Measurements from ENCODE around the gene TLX1. TPM values are rescaled to one million over a fixed set of nuclear protein-coding genes. Genes with fewer than 3 reads are reported as not detected.

TLX1 gene
- total and polyA plus RNA-seq, 4 donors, result 0.06 to 0.79 (median 0.31) TPM

DNA sequence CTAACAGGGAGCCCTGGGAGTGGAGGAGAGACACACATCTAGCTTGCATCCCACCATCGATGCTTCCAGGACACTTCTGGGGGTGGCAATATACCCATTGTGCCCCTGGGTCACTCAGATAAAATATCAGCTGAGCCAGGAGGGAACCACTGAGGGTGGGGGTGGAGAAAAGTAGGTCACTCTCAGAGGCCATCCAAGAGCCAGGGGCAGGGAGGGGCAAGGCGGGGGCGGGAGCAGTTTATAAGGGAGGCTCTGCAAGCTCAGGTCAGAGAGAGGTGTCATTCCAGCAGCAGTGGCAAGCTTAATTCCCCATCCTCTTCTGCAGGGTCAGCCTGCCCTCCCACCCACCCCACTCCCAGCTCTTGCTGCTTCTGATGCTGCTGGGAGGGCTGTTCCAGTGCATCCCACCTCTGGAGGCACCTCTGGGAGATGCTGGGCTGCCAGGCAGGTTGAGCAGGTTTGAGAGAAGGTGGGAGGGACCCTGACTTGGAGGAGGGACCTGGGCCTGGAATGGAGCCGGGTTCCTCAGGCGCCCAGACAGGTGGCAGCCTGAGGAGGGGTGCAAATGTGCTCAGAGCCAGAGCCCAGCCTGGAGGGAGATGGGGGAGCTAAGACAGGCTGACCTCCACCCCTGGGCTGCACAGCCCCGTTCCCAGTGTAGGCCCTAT is 20.1 kb upstream of the TLX1 start:
- peaks cover 3 to 15% (median 13%) of the 10 kb centered on the region in 4 donors for H3K4me1 ChIP-seq (ENCODE audit: control insufficient read depth in 4 of 4, insufficient read depth in 4 of 4, low read length in 3 of 4)
- H3K4me3 ChIP-seq (ENCODE audit: low read depth in 1 of 3, low read length in 3 of 3), result no peak overlapping the region
- no peaks in the 10 kb centered on the region for H3K9me3 ChIP-seq (ENCODE audit: control insufficient read depth in 4 of 4, low read length in 3 of 4)
- H3K27me3 ChIP-seq (ENCODE audit: control insufficient read depth in 4 of 4, insufficient read depth in 4 of 4, low read length in 3 of 4), result no peaks in the 10 kb centered on the region
- H3K36me3 ChIP-seq (ENCODE audit: control insufficient read depth in 4 of 4, insufficient read depth in 3 of 4, low read depth in 1 of 4, low read length in 3 of 4), result no peaks in the 10 kb centered on the region
- no peak overlapping the region for H3K9ac ChIP-seq (ENCODE audit: low read depth in 1 of 2, low read length in 2 of 2)
- DNase-seq (ENCODE audit: low spot score), result no peak
- no peak overlapping the region for H3K27ac ChIP-seq (ENCODE audit: low read depth in 1 of 2, low read length in 2 of 2)
- WGBS, result 65% methylated on average over 6 of the region's 6 CpGs
- no peak for TF ChIP-seq GABPA (IDR thresholded peaks at IDR 0.05 in 1 of 2, conservative IDR thresholded peaks at IDR 0.05 in 1 of 2)
- no peak for TF ChIP-seq TAF1 (conservative IDR thresholded peaks at IDR 0.05)
- TF ChIP-seq FOXA2 (IDR thresholded peaks at IDR 0.05), result no peak
- TF ChIP-seq ATF3 (IDR thresholded peaks at IDR 0.05), result no peak
- TF ChIP-seq HNF4A (conservative IDR thresholded peaks at IDR 0.05), result no peak
- no peak for TF ChIP-seq MAX (IDR thresholded peaks at IDR 0.05)
- TF ChIP-seq SP1 (IDR thresholded peaks at IDR 0.05), result no peak
- TF ChIP-seq RAD21 (IDR thresholded peaks at IDR 0.05), result no peak
- TF ChIP-seq, protein P1, sequence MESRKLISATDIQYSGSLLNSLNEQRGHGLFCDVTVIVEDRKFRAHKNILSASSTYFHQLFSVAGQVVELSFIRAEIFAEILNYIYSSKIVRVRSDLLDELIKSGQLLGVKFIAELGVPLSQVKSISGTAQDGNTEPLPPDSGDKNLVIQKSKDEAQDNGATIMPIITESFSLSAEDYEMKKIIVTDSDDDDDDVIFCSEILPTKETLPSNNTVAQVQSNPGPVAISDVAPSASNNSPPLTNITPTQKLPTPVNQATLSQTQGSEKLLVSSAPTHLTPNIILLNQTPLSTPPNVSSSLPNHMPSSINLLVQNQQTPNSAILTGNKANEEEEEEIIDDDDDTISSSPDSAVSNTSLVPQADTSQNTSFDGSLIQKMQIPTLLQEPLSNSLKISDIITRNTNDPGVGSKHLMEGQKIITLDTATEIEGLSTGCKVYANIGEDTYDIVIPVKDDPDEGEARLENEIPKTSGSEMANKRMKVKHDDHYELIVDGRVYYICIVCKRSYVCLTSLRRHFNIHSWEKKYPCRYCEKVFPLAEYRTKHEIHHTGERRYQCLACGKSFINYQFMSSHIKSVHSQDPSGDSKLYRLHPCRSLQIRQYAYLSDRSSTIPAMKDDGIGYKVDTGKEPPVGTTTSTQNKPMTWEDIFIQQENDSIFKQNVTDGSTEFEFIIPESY (IDR thresholded peaks at IDR 0.05), result no peak
- no peak for TF ChIP-seq EGR1 (IDR thresholded peaks at IDR 0.05; ENCODE audit: low read depth in 2 of 2)
- TF ChIP-seq FOXA1 (IDR thresholded peaks at IDR 0.05), result no peak
- no peak for TF ChIP-seq NR2F2 (IDR thresholded peaks at IDR 0.05)
- no peak for TF ChIP-seq YY1 (IDR thresholded peaks at IDR 0.05)
- TF ChIP-seq, protein P2, sequence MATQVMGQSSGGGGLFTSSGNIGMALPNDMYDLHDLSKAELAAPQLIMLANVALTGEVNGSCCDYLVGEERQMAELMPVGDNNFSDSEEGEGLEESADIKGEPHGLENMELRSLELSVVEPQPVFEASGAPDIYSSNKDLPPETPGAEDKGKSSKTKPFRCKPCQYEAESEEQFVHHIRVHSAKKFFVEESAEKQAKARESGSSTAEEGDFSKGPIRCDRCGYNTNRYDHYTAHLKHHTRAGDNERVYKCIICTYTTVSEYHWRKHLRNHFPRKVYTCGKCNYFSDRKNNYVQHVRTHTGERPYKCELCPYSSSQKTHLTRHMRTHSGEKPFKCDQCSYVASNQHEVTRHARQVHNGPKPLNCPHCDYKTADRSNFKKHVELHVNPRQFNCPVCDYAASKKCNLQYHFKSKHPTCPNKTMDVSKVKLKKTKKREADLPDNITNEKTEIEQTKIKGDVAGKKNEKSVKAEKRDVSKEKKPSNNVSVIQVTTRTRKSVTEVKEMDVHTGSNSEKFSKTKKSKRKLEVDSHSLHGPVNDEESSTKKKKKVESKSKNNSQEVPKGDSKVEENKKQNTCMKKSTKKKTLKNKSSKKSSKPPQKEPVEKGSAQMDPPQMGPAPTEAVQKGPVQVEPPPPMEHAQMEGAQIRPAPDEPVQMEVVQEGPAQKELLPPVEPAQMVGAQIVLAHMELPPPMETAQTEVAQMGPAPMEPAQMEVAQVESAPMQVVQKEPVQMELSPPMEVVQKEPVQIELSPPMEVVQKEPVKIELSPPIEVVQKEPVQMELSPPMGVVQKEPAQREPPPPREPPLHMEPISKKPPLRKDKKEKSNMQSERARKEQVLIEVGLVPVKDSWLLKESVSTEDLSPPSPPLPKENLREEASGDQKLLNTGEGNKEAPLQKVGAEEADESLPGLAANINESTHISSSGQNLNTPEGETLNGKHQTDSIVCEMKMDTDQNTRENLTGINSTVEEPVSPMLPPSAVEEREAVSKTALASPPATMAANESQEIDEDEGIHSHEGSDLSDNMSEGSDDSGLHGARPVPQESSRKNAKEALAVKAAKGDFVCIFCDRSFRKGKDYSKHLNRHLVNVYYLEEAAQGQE (IDR thresholded peaks at IDR 0.05), result no peak
- TF ChIP-seq HNF4G (IDR thresholded peaks at IDR 0.05), result no peak
- no peak for TF ChIP-seq JUND (IDR thresholded peaks at IDR 0.05)

- Histone ChIP-seq H3K27me3 (ENCODE audit: control insufficient read depth in 4 of 4, insufficient read depth in 4 of 4, low read length in 3 of 4) (no peaks in the 10 kb centered on the region), H3K4me3 (ENCODE audit: low read depth in 1 of 3, low read length in 3 of 3) (no peak overlapping the region), H3K9me3 (ENCODE audit: control insufficient read depth in 4 of 4, low read length in 3 of 4) (no peaks in the 10 kb centered on the region), H3K9ac (ENCODE audit: low read depth in 1 of 2, low read length in 2 of 2) (no peak overlapping the region), H3K4me1 (ENCODE audit: control insufficient read depth in 4 of 4, insufficient read depth in 4 of 4, low read length in 3 of 4) (peaks cover 3 to 15% (median 13%) of the 10 kb centered on the region in 4 donors), H3K27ac (ENCODE audit: low read depth in 1 of 2, low read length in 2 of 2) (no peak overlapping the region), H3K36me3 (ENCODE audit: control insufficient read depth in 4 of 4, insufficient read depth in 3 of 4, low read depth in 1 of 4, low read length in 3 of 4) (no peaks in the 10 kb centered on the region)
- no peak for TF ChIP-seq YY1 (IDR thresholded peaks at IDR 0.05)
- no peak for TF ChIP-seq JUND (IDR thresholded peaks at IDR 0.05)
- no peak for TF ChIP-seq MAX (IDR thresholded peaks at IDR 0.05)
- no peak for TF ChIP-seq ATF3 (IDR thresholded peaks at IDR 0.05)
- TF ChIP-seq RXRA (IDR thresholded peaks at IDR 0.05), result no peak
- TF ChIP-seq, protein P2 (IDR thresholded peaks at IDR 0.05), result no peak
- TF ChIP-seq TAF1 (conservative IDR thresholded peaks at IDR 0.05), result no peak
- no peak for TF ChIP-seq HNF4A (conservative IDR thresholded peaks at IDR 0.05)
- TF ChIP-seq GABPA (IDR thresholded peaks at IDR 0.05 in 1 of 2, conservative IDR thresholded peaks at IDR 0.05 in 1 of 2), result no peak
- no peak for TF ChIP-seq RAD21 (IDR thresholded peaks at IDR 0.05)
- no peak for TF ChIP-seq HNF4G (IDR thresholded peaks at IDR 0.05)
- no peak for TF ChIP-seq FOXA2 (IDR thresholded peaks at IDR 0.05)
- no peak for TF ChIP-seq FOXA1 (IDR thresholded peaks at IDR 0.05)
- TF ChIP-seq SP1 (IDR thresholded peaks at IDR 0.05), result no peak
- TF ChIP-seq EGR1 (IDR thresholded peaks at IDR 0.05; ENCODE audit: low read depth in 2 of 2), result no peak
- DNase-seq (ENCODE audit: low spot score), result no peak
- WGBS, result 78% methylated on average over 8 of the region's 8 CpGs
Measured at GRCh38 chr10:101111547-101111946, 19.6 kb upstream of the TLX1 start.
